Measurements from ENCODE around the gene FNDC10.
"Not testable (repeated sequence)": the region's sequence is repeated elsewhere in the genome, so short reads cannot be mapped to it uniquely, and the experiment has no call there.

The FNDC10 gene

GRCh38 chr1:1599935-1600860, at the start of gene FNDC10:
Gene FNDC10 (minus strand): TSS chr1:1600135. CDS start chr1:1600015, 120 bp downstream.
- peak within 1 kb of the TSS; percentile 35 for H3K4me3 ChIP-seq (ENCODE audit: low read depth, low read length)

DNA sequence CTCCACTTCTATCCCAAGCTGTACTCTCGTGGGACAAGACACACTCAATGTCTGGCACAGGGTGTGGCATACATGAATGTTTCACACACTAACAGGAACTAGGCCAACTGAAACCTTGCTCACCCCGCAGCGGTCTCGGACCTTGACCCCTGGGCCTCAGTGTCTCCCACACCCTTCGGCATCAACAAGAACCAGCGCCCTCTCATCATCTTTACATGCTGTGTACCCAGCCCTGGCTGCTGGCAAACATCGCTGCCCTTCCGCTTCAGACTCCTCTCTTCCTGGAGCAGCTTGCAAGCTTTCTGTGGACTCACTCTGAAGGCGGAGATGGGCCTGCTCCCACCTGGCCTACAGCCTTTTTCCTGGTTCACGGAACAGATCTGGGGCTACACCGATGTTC, 48.3 kb upstream of the FNDC10 start:
- H3K4me3 ChIP-seq (ENCODE audit: low read depth, low read length), result not testable (repeated sequence)

- H3K4me3 ChIP-seq (ENCODE audit: low read depth, low read length), result not testable (repeated sequence)
Measured at GRCh38 chr1:1647567-1648241, 47.8 kb upstream of the FNDC10 start.

DNA sequence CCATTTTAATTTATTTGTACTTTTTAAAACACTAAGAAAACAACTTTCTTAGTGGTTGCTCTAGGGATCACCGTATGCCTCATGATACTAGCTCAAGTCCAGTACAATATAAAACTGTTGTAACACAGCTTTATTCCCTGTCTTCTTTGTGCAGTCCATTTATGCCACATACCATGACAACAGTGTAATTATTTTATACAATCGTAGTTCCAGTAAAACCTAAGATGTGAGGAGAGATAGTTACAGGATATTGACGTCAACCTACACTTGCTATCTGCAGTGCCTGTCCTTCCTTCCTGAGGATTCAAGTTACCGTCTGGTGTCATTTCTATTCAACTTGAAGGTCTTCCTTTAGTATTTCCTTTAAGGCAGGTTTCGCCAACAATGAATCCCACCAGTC, 46.4 kb upstream of the FNDC10 start:
- not testable (repeated sequence) for H3K4me3 ChIP-seq (ENCODE audit: low read depth, low read length)

GRCh38 chr1:1640711-1641461, 41.0 kb upstream of the FNDC10 start:
- H3K4me3 ChIP-seq (ENCODE audit: low read depth, low read length), result not testable (repeated sequence)

GRCh38 chr1:1640081-1640480, 40.1 kb upstream of the FNDC10 start:
- H3K4me3 ChIP-seq (ENCODE audit: low read depth, low read length), result not testable (repeated sequence)

GRCh38 chr1:1639368-1639767, 39.4 kb upstream of the FNDC10 start:
- H3K4me3 ChIP-seq (ENCODE audit: low read depth, low read length), result not testable (repeated sequence)

GRCh38 chr1:1638528-1638927, 38.6 kb upstream of the FNDC10 start:
- H3K4me3 ChIP-seq (ENCODE audit: low read depth, low read length), result not testable (repeated sequence)

DNA sequence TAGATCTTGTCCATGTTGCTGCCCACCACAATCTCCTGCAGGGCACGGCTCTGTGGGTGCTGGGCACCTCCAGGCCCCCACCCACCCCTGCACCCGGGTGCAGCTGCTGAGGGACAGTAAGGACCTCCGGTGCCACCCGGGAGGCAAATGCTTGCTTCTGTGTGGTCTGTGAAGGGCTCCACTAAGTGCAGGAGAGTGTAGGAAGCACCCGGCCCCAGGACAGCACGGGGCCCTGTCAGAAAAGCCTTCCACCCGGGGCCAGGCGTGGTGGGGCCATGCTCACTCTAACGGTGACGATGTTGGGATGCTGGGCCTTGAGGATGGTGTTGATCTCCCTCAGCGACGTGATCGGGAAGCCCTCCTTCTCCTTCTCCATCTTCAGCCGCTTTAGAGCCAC, 37.5 kb upstream of the FNDC10 start:
- H3K4me3 ChIP-seq (ENCODE audit: low read depth, low read length), result not testable (repeated sequence)

DNA sequence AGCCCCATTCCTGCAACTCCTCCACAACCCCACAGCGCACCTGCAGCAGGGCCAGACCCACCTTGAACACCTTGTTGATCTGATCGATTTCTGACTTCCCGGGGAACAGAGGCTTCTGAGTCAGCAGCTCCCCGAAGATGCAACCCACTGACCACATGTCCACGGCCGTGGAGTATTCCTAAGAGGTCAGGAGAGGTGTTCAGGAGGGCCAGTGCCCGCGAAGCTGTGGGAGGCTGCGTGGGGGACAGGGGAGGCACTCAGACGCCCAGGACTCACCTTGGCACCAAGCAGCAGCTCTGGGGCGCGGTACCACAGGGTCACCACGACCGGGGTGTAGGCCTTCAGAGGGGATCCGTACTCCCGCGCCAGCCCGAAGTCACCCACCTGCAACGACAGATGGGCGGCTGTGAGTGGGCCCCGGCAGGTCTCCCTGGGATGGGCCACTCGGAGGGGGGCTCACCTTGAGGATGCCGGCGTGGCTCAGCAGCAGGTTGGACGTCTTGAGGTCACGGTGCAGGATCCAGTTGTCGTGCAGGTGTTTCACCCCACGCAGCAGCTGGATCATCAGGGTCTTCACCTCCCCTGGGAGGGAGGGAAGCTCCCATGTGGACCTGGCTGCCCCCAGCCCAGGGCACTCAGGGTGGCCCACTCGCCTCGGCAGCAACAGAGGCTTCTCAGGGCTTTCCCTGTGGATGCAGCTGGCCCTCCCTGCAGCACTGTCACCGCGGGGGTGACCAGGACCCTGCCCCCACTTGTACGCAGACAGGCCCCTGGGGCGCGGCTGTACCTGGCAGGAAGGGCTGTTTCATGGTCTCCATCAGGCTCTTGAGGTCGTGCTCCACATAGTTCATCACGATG, 36.9 kb upstream of the FNDC10 start:
- not testable (repeated sequence) for H3K4me3 ChIP-seq (ENCODE audit: low read depth, low read length)

DNA sequence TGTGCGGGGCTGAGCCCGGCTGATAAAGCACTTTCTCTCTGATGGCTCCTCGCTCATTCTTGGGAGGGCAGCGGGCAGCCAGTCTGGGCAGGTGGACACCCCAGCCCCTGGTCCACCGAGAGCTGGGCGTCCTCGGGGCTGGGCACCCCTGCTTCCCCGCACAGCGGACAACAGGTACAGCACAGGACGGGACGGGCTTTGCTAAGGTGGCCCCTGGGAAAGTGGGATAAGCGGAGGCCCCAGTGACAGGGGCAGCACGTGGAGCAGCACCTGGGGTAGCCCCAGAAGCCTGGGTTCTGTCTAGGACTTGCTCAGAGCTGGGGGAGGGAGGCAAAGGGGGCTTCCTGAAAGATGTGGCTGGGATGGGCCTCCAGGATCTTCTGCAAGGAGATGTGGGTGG, 34.7 kb upstream of the FNDC10 start:
- H3K4me3 ChIP-seq (ENCODE audit: low read depth, low read length), result not testable (repeated sequence)

DNA sequence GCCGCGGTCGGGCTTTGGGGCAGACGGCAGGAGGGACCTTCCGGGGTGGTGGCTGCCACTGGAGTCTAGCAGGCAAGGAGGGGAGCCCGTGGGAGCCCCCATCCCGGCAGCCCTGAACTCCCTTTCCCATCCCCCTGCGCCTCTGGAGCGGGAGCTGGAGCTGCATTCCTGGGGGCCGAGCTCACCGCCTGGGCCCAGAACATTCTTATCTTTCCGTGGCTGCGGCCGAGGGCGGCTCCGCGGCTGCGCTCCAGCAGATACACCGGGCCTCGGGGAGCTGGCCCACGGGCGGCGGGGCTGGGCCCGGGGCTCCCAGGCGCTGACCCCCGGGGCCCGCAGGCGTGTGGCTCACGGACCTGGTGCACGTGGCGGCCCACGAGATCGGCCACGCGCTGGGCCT, 33.5 kb upstream of the FNDC10 start:
- H3K4me3 ChIP-seq (ENCODE audit: low read depth, low read length), result not testable (repeated sequence)

GRCh38 chr1:1631782-1632420, 32.0 kb upstream of the FNDC10 start, which contains the start of gene MMP23B:
Gene MMP23B (plus strand): TSS chr1:1632173. CDS start chr1:1632219, 46 bp downstream.
- peak within 1 kb of the TSS; percentile 8 for H3K4me3 ChIP-seq (ENCODE audit: low read depth, low read length)

GRCh38 chr1:1630965-1631781, 31.2 kb upstream of the FNDC10 start:
- no peak overlapping the region for H3K4me3 ChIP-seq (ENCODE audit: low read depth, low read length)

- H3K4me3 ChIP-seq (ENCODE audit: low read depth, low read length), result no peak overlapping the region
Measured at GRCh38 chr1:1630191-1630964, 30.4 kb upstream of the FNDC10 start.

- H3K4me3 ChIP-seq (ENCODE audit: low read depth, low read length), result no peak overlapping the region
Measured at GRCh38 chr1:1629430-1630190, 29.7 kb upstream of the FNDC10 start.

DNA sequence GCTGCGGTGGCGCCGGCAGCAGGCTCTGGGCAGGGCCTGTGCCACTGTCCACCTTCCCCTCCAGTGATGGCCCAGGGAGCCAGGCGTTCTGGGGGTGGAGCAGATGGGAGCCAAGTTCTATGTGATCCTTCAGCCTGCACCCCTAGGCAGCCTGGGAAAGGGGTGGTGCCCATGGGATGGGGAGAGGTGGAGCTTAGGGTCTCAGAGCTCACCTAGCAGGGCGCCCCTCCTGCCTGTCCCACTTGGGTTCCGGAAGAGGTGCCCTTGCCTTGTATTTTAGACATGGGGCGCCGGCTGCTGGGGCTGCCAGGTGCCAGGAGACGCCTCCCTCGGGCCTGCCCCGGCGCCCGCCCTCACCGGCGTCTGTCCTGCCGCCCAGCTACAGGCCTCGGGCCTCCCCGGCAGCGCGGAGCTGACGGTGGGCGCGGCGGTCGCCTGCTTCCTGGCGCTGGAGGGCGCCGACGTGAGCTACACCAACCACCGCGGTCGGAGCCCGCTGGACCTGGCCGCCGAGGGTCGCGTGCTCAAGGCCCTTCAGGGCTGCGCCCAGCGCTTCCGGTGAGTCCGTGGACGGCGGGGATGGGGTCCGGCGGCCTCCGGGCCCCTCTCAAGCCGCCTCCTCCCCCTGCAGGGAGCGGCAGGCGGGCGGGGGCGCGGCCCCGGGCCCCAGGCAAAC, 29.0 kb upstream of the FNDC10 start:
- peak overlapping the region; percentile 13 for H3K4me3 ChIP-seq (ENCODE audit: low read depth, low read length)

Measured in iPS-11a (cell line).